HEK293T (cell line): ENCODE measurements around the gene MMP7.

Experiments used
- CTCF ChIA-PET: fragments of 350-600 bp; formaldehyde crosslinking; extraction: SDS; loops from one replicate; lab custom pipeline; 2021; ENCODE audit warnings: antibody characterized with exemption, inconsistent platforms; lab: Yijun Ruan, JAX
- POLR2A ChIA-PET: fragments of 350-600 bp; formaldehyde crosslinking; extraction: SDS; loops from one replicate; lab custom pipeline; 2020; ENCODE audit warnings: antibody characterized with exemption, inconsistent platforms; lab: Yijun Ruan, JAX
- DNase-seq: peaks from one replicate; pipeline ENCODE4 v3.0.0; 2012; ENCODE audit warnings: mixed read lengths; ENCODE audit errors: extremely low spot score
- ARNT ChIP-seq: fragments of 450-650 bp; IDR thresholded peaks from 2 replicates; pipeline ENCODE4 v1.6.1; 2017; ENCODE audit warnings: mild to moderate bottlenecking
- BHLHE40 ChIP-seq: fragments of 450-650 bp; IDR thresholded peaks from 2 replicates; pipeline ENCODE4 v1.6.1; 2016; ENCODE audit warnings: mild to moderate bottlenecking, moderate library complexity, borderline replicate concordance
- CTBP1 ChIP-seq: fragments of 450-650 bp; IDR thresholded peaks from 2 replicates; pipeline ENCODE4 v1.6.1; 2016; ENCODE audit warnings: borderline replicate concordance
- FOXA1 ChIP-seq: fragments of 450-650 bp; IDR thresholded peaks from 2 replicates; pipeline ENCODE4 v1.6.1; 2016; ENCODE audit warnings: mild to moderate bottlenecking
- FOXK2 ChIP-seq: fragments of 450-650 bp; IDR thresholded peaks from 2 replicates; pipeline ENCODE4 v1.6.1; 2016; ENCODE audit warnings: mild to moderate bottlenecking
- FOXM1 ChIP-seq: fragments of 450-650 bp; IDR thresholded peaks from 2 replicates; pipeline ENCODE4 v1.6.1; 2017; ENCODE audit warnings: mild to moderate bottlenecking, borderline replicate concordance
- HDGF ChIP-seq: fragments of 450-650 bp; IDR thresholded peaks from 2 replicates; pipeline ENCODE4 v1.6.1; 2017; ENCODE audit warnings: antibody characterized with exemption, borderline replicate concordance
- L3MBTL2 ChIP-seq: fragments of 450-650 bp; conservative IDR thresholded peaks from 2 replicates; pipeline ENCODE4 v1.6.1; 2016; ENCODE audit warnings: mild to moderate bottlenecking
- LEF1 ChIP-seq: fragments of 450-650 bp; IDR thresholded peaks from 2 replicates; pipeline ENCODE4 v1.6.1; 2017; ENCODE audit warnings: mild to moderate bottlenecking, borderline replicate concordance
- NFRKB ChIP-seq: fragments of 450-650 bp; IDR thresholded peaks from 2 replicates; pipeline ENCODE4 v1.6.1; 2016; ENCODE audit warnings: mild to moderate bottlenecking, moderate library complexity
- SP1 ChIP-seq: fragments of 450-650 bp; IDR thresholded peaks from 2 replicates; pipeline ENCODE4 v1.6.1; 2017
- SUZ12 ChIP-seq: fragments of 450-650 bp; IDR thresholded peaks from 2 replicates; pipeline ENCODE4 v1.6.1; 2016; ENCODE audit warnings: mild to moderate bottlenecking
- TARDBP ChIP-seq: fragments of 450-650 bp; IDR thresholded peaks from 2 replicates; pipeline ENCODE4 v1.6.1; 2016
- ZNF384 ChIP-seq: fragments of 450-650 bp; IDR thresholded peaks from 2 replicates; pipeline ENCODE4 v1.6.1; 2016
- TF ChIP-seq, protein P1 (sequence below): fragments of 450-650 bp; IDR thresholded peaks from 2 replicates; pipeline ENCODE4 v1.6.1; 2016

MMP7 gene

DNA sequence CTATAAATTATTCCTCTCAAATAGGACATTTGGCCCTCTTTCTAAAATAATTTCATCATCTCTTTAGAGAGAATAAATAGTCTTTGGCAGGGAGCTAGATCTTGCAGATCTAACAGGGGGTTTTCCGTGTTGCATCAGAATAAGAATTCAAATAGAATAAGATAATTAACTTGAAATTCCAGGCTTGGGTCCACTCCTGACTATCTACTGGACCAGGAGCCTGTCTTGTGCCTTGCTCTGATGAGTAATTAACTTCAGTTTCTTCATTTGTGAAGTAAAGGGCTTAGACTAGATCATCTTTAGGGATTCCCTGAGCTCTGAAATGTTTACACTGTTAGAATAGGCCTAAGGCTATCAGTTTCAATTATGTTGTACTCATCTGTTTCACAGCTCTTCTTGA, 54.5 kb downstream of the MMP7 start:
- no peak for DNase-seq
- CTCF ChIA-PET = interaction anchor here (1.2 kb wide), 1 partner anchor 20 kb away, joined by 3 read pairs; no protein-coding TSS in a partner anchor
- TF ChIP-seq TARDBP = no peak
- TF ChIP-seq, protein P1, sequence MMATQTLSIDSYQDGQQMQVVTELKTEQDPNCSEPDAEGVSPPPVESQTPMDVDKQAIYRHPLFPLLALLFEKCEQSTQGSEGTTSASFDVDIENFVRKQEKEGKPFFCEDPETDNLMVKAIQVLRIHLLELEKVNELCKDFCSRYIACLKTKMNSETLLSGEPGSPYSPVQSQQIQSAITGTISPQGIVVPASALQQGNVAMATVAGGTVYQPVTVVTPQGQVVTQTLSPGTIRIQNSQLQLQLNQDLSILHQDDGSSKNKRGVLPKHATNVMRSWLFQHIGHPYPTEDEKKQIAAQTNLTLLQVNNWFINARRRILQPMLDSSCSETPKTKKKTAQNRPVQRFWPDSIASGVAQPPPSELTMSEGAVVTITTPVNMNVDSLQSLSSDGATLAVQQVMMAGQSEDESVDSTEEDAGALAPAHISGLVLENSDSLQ = no peak
- TF ChIP-seq ARNT = no peak
- TF ChIP-seq SUZ12 = no peak
- TF ChIP-seq NFRKB = no peak
- POLR2A ChIA-PET = no interaction called here

GRCh38 chr11:102473543-102473942, 57.0 kb downstream of the MMP7 start:
- POLR2A ChIA-PET = no interaction called here
- DNase-seq = no peak
- TF ChIP-seq, protein P1 = no peak
- no peak for TF ChIP-seq SP1
- no peak for TF ChIP-seq ARNT
- TF ChIP-seq CTBP1 = no peak
- no peak for TF ChIP-seq L3MBTL2
- no peak for TF ChIP-seq HDGF
- no peak for TF ChIP-seq FOXM1
- TF ChIP-seq LEF1 = no peak
- TF ChIP-seq SUZ12 = no peak
- CTCF ChIA-PET = no interaction called here

DNA sequence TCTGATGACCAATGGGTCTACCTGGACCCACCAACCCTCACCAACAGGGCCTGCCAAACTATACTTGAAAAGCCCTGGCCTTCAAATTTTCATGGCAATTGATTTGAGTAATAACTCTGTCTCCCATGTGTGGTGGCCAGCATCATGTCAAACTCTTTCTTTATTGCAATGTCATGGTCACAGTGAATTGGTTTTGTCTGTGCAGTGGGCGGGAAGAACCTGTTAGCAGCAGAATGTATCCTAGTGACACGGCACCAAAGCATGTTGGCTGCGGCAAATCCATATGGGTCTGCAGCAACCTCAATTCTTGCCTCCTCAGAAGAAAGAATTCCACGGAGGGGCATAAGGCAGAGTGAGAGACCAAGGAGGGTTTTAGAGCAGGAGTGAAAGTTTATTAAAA, 58.4 kb downstream of the MMP7 start:
- CTCF ChIA-PET = interaction anchor here (0.8 kb wide), 1 partner anchor 204 kb away, joined by 3 read pairs; no protein-coding TSS in a partner anchor
- no peak for DNase-seq

DNA sequence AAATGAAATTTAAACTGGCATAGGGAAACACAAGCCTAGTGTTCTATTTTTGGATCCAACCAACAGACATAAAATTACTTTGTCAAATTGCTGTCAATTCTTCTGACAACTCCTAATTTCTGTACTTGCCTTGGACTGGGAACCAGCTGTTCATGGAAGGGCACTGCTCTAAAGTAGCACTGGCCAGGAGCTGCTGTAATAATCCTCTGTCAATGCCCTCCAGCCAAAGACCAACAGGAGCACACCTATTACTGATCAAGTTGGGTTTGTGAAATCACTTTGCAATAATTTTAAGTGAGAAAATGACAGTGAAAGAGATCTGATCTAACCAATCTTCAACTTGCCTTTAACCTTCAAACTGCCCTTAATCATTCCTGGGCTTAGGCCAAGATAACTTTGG, 59.1 kb downstream of the MMP7 start:
- ChIA-PET POLR2A (no interaction called here), CTCF (no interaction called here)
- DNase-seq = no peak
- TF ChIP-seq FOXM1 (no peak), TARDBP (no peak), ZNF384 (no peak), SP1 (no peak), CTBP1 (no peak), L3MBTL2 (no peak)

More for the DNA sequence above, 58.4 kb downstream of the MMP7 start:
- no peak for TF ChIP-seq HDGF
- TF ChIP-seq SUZ12 = no peak
- TF ChIP-seq ZNF384 = no peak
- TF ChIP-seq CTBP1 = no peak
- no peak for TF ChIP-seq FOXM1
- TF ChIP-seq ARNT = no peak
- TF ChIP-seq FOXA1 = no peak
- TF ChIP-seq FOXK2 = no peak
- TF ChIP-seq, protein P1 = no peak
- no peak for TF ChIP-seq SP1
- TF ChIP-seq TARDBP = no peak
- TF ChIP-seq BHLHE40 = no peak
- POLR2A ChIA-PET = no interaction called here
